ENCODE results near the gene RAD51B.

DNA sequence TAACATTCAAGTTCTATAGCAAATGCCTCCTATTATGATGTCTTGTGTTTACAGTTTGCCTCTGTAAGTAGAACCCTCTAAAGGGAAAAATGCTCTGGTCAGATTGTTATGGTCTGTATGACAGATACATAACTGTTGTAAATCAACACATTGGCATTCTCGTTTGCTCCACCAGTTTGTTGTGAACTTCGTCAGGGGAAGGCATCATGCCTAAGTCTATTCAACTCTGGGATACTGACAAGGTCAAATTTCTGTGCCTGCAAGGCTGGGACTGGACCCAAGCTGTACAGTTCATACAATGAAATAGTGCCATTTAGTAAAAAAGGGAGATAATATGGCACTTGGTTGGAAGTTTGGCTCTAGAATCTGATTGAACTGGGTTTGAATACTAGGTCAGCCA, 392.3 kb downstream of the RAD51B start:
- TF ChIP-seq, protein P1, sequence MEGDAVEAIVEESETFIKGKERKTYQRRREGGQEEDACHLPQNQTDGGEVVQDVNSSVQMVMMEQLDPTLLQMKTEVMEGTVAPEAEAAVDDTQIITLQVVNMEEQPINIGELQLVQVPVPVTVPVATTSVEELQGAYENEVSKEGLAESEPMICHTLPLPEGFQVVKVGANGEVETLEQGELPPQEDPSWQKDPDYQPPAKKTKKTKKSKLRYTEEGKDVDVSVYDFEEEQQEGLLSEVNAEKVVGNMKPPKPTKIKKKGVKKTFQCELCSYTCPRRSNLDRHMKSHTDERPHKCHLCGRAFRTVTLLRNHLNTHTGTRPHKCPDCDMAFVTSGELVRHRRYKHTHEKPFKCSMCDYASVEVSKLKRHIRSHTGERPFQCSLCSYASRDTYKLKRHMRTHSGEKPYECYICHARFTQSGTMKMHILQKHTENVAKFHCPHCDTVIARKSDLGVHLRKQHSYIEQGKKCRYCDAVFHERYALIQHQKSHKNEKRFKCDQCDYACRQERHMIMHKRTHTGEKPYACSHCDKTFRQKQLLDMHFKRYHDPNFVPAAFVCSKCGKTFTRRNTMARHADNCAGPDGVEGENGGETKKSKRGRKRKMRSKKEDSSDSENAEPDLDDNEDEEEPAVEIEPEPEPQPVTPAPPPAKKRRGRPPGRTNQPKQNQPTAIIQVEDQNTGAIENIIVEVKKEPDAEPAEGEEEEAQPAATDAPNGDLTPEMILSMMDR (IDR thresholded peaks at IDR 0.05), result no peak
- TF ChIP-seq POLR2A (IDR thresholded peaks at IDR 0.05), result no peak
- TF ChIP-seq EP300 (IDR thresholded peaks at IDR 0.05), result no peak
- TF ChIP-seq POLR2AphosphoS5 (IDR thresholded peaks at IDR 0.05), result no peak
